ENCODE measurements around the gene CNFN. TPM values are rescaled to one million over a fixed set of nuclear protein-coding genes. Genes with fewer than 3 reads are reported as not detected.

Gene CNFN
- total RNA-seq, 1 experiment from 2014 or later: 0.89 TPM

- no peak overlapping the region for H3K4me3 Mint-ChIP-seq (ENCODE audit: unreplicated experiment)
- no TSS peak for BruUV-seq (replicated peaks)
- CTCF ChIA-PET: interaction anchor here (0.7 to 3.3 kb wide), 2 partner anchors 20 to 269 kb away, joined by 4 to 13 read pairs; no protein-coding TSS in a partner anchor
- H3K4me1 Mint-ChIP-seq (ENCODE audit: insufficient read depth, unreplicated experiment): peaks cover 4% of the 10 kb centered on the region
- no peak for DNase-seq (ENCODE audit: unreplicated experiment)
- H3K27me3 Mint-ChIP-seq (ENCODE audit: insufficient read depth, unreplicated experiment): no peaks in the 10 kb centered on the region
- no peak overlapping the region for H3K27ac Mint-ChIP-seq (ENCODE audit: low read depth, unreplicated experiment)
- no peak for TF ChIP-seq CTCF (IDR thresholded peaks at IDR 0.05; ENCODE audit: unreplicated experiment)
- H3K36me3 Mint-ChIP-seq (ENCODE audit: insufficient read depth, unreplicated experiment): peaks cover 6% of the 10 kb centered on the region
- POLR2A ChIA-PET: interaction anchor here (0.8 to 1.6 kb wide), 2 partner anchors 16 to 78 kb away, joined by 4 to 10 read pairs; partner anchors contain the start of gene PAFAH1B3
- H3K9me3 Mint-ChIP-seq (ENCODE audit: unreplicated experiment): no peaks in the 10 kb centered on the region
- intact Hi-C loops (cut with micrococcal nuclease): no loop called here
These were observed 9.9 kb downstream of the CNFN start for GRCh38 chr19:42380155-42380554.

GRCh38 chr19:42378225-42379215 is 11.6 kb downstream of the CNFN start:
- intact Hi-C loops (cut with micrococcal nuclease): no loop called here
- DNase-seq (ENCODE audit: unreplicated experiment): no peak
- CTCF ChIA-PET: interaction anchor here (0.8 to 3.3 kb wide), 2 partner anchors 8 to 22 kb away, joined by 3 to 13 read pairs; no protein-coding TSS in a partner anchor
- H3K4me3 Mint-ChIP-seq (ENCODE audit: unreplicated experiment): no peak overlapping the region
- no peaks in the 10 kb centered on the region for H3K9me3 Mint-ChIP-seq (ENCODE audit: unreplicated experiment)
- no peak overlapping the region for H3K27ac Mint-ChIP-seq (ENCODE audit: low read depth, unreplicated experiment)
- BruUV-seq (replicated peaks): no TSS peak
- no peaks in the 10 kb centered on the region for H3K27me3 Mint-ChIP-seq (ENCODE audit: insufficient read depth, unreplicated experiment)
- H3K4me1 Mint-ChIP-seq (ENCODE audit: insufficient read depth, unreplicated experiment): peaks cover 4% of the 10 kb centered on the region
- TF ChIP-seq CTCF (IDR thresholded peaks at IDR 0.05; ENCODE audit: unreplicated experiment): no peak
- POLR2A ChIA-PET: interaction anchor here (2.3 kb wide), 1 partner anchor 18 kb away, joined by 12 read pairs; no protein-coding TSS in a partner anchor
- peaks cover 13% of the 10 kb centered on the region for H3K36me3 Mint-ChIP-seq (ENCODE audit: insufficient read depth, unreplicated experiment)

- ChIA-PET POLR2A (no interaction called here), CTCF (interaction anchor here (0.6 kb wide), 1 partner anchor 190 kb away, joined by 3 read pairs; no protein-coding TSS in a partner anchor)
- Mint-ChIP-seq H3K4me1 (ENCODE audit: insufficient read depth, unreplicated experiment) (peaks cover 4% of the 10 kb centered on the region), H3K27me3 (ENCODE audit: insufficient read depth, unreplicated experiment) (no peaks in the 10 kb centered on the region), H3K36me3 (ENCODE audit: insufficient read depth, unreplicated experiment) (peaks cover 19% of the 10 kb centered on the region), H3K9me3 (ENCODE audit: unreplicated experiment) (no peaks in the 10 kb centered on the region), H3K27ac (ENCODE audit: low read depth, unreplicated experiment) (no peak overlapping the region), H3K4me3 (ENCODE audit: unreplicated experiment) (no peak overlapping the region)
- no peak for DNase-seq (ENCODE audit: unreplicated experiment)
- no TSS peak for BruUV-seq (replicated peaks)
- intact Hi-C loops (cut with micrococcal nuclease): no loop called here
- TF ChIP-seq CTCF (IDR thresholded peaks at IDR 0.05; ENCODE audit: unreplicated experiment): no peak
These were observed 13.9 kb downstream of the CNFN start for GRCh38 chr19:42376177-42376555.

GRCh38 chr19:42375415-42376176 is 14.5 kb downstream of the CNFN start:
- Mint-ChIP-seq H3K4me1 (ENCODE audit: insufficient read depth, unreplicated experiment) (peaks cover 4% of the 10 kb centered on the region), H3K4me3 (ENCODE audit: unreplicated experiment) (no peak overlapping the region), H3K9me3 (ENCODE audit: unreplicated experiment) (no peaks in the 10 kb centered on the region), H3K36me3 (ENCODE audit: insufficient read depth, unreplicated experiment) (peaks cover 23% of the 10 kb centered on the region), H3K27me3 (ENCODE audit: insufficient read depth, unreplicated experiment) (no peaks in the 10 kb centered on the region), H3K27ac (ENCODE audit: low read depth, unreplicated experiment) (no peak overlapping the region)
- no peak for DNase-seq (ENCODE audit: unreplicated experiment)
- ChIA-PET POLR2A (no interaction called here), CTCF (no interaction called here)
- TF ChIP-seq CTCF (IDR thresholded peaks at IDR 0.05; ENCODE audit: unreplicated experiment): no peak
- intact Hi-C loops (cut with micrococcal nuclease): no loop called here
- BruUV-seq (replicated peaks): no TSS peak

Data from MCF 10A (cell line).